ENCODE measurements around the gene FKBP11. TPM values are rescaled to one million over a fixed set of nuclear protein-coding genes. Genes with fewer than 3 reads are reported as not detected.

The FKBP11 gene
- total RNA-seq, 4 donors from 2014 or later, result 3.4 to 8.3 (median 7.1) TPM

DNA sequence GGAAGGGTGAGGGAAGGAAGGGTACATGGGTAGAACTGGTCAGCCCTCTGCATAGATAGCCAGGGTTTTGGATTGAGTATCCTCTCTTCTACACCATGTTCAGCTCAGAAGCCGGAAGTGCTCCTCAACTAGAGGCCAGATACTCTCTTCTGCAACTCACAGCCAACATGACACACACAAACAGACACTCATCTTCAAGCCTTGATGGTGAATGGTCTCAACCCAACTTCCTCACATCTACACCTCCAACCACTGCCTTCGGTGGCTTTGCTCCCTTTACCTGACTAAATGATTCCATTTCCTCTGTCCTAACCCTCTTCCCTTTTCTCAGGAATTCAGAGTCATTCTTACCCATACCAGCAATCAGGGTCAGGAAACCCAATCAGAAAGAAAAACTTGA lies 7.6 kb upstream of the FKBP11 start:
- TF ChIP-seq POLR2A (IDR thresholded peaks at IDR 0.05) (no peak), CTCF (IDR thresholded peaks at IDR 0.05) (no peak), POLR2AphosphoS5 (IDR thresholded peaks at IDR 0.05) (no peak), EP300 (IDR thresholded peaks at IDR 0.05) (no peak)
- 87 to 93% methylated on average over 2 of the region's 2 CpGs for WGBS, 2 donors (ENCODE audit: low coverage in 1 of 2)
- Histone ChIP-seq H3K4me1 (no peaks in the 10 kb centered on the region), H3K9me3 (no peaks in the 10 kb centered on the region), H3K4me3 (no peak overlapping the region), H3K36me3 (peaks cover 0 to 82% of the 10 kb centered on the region in 2 donors), H3K27me3 (no peaks in the 10 kb centered on the region), H3K27ac (no peak overlapping the region)
- no peak for ATAC-seq

DNA sequence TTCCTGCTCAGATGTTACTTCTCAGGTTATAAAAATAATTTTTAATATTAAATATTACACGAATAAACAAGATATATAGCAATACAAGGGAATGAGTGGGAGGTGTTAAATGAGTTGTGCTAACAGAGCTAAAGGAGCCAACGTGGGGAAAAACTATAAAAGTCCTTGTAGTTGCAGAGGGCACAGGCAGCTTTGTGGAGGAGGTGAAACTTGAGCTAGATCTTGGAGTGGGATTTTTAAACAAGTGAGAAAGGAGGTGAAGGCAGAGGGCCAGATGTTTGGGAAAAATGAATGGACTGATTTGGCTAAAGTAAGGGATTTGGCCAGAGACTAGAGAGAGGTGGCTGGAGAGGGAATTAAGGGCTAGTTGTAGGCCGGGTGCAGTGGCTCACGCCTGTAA lies 5.2 kb upstream of the FKBP11 start:
- peaks cover 0 to 63% of the 10 kb centered on the region in 2 donors for H3K36me3 ChIP-seq
- H3K27me3 ChIP-seq, result no peaks in the 10 kb centered on the region
- no peak for ATAC-seq
- 72 to 77% methylated on average over 4 of the region's 4 CpGs for WGBS, 2 donors (ENCODE audit: low coverage in 1 of 2)
- no peaks in the 10 kb centered on the region for H3K9me3 ChIP-seq
- no peak overlapping the region for H3K4me3 ChIP-seq
- H3K4me1 ChIP-seq, result peaks cover 0 to 5% (median 0%) of the 10 kb centered on the region in 3 donors
- H3K27ac ChIP-seq, result no peak overlapping the region
- TF ChIP-seq POLR2A (IDR thresholded peaks at IDR 0.05) (no peak), POLR2AphosphoS5 (IDR thresholded peaks at IDR 0.05) (no peak), CTCF (IDR thresholded peaks at IDR 0.05) (no peak), EP300 (IDR thresholded peaks at IDR 0.05) (no peak)

DNA sequence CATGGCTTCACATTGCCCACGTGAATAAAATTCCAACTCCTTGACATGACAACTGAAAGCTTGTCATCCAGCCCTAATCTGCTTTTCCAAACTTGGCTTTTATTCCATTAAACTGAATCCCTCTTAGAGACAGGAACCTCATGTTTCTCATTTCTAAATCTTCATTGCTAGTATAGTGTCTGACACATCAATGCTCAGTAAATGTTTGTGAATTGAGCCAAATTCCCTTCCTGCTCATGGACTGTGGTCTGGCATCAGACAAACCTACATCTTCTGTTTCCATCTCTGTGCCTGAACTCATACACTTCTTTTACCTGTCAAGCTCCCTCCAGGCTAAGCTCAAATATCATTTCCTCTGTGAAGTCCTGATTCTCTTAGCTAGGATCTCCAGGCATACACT lies 4.3 kb upstream of the FKBP11 start:
- Histone ChIP-seq H3K4me3 (no peak overlapping the region), H3K27ac (no peak overlapping the region), H3K4me1 (peaks cover 0 to 13% (median 0%) of the 10 kb centered on the region in 3 donors), H3K9me3 (no peaks in the 10 kb centered on the region), H3K27me3 (no peaks in the 10 kb centered on the region), H3K36me3 (peaks cover 0 to 55% of the 10 kb centered on the region in 2 donors)
- no peak for ATAC-seq
- TF ChIP-seq POLR2AphosphoS5 (IDR thresholded peaks at IDR 0.05) (no peak), POLR2A (IDR thresholded peaks at IDR 0.05) (no peak), CTCF (IDR thresholded peaks at IDR 0.05) (no peak), EP300 (IDR thresholded peaks at IDR 0.05) (no peak)
- 80 to 92% methylated on average over 1 of the region's 1 CpG for WGBS, 2 donors (ENCODE audit: low coverage in 1 of 2)

DNA sequence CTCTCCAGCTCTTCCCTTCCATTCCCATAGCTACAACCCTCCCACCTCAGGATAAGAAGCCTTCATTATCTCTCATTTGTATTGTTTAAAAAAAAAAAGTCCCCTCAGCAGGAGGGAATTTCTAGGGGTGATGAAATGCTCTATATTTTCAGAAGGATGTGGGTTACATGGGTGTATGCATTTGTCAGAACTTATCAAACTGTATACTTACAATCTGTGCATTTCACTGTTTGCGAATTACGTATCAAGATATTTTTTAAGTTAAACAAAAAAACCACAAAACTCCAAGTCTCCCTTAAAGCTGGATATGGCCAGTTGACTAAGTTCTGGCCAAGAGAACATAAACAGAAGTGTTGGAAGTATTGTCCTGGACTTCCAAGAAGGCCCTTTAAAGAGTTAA lies 2.0 kb upstream of the FKBP11 start:
- H3K9me3 ChIP-seq, result no peaks in the 10 kb centered on the region
- no peaks in the 10 kb centered on the region for H3K27me3 ChIP-seq
- H3K4me1 ChIP-seq, result peaks cover 0 to 20% (median 0%) of the 10 kb centered on the region in 3 donors
- TF ChIP-seq EP300 (IDR thresholded peaks at IDR 0.05), result no peak
- no peak for TF ChIP-seq POLR2AphosphoS5 (IDR thresholded peaks at IDR 0.05)
- TF ChIP-seq POLR2A (IDR thresholded peaks at IDR 0.05), result no peak
- no peak for TF ChIP-seq CTCF (IDR thresholded peaks at IDR 0.05)
- peaks cover 0 to 32% of the 10 kb centered on the region in 2 donors for H3K36me3 ChIP-seq
- H3K4me3 ChIP-seq, result no peak overlapping the region
- no peak overlapping the region for H3K27ac ChIP-seq
- 90 to 96% methylated on average over 2 of the region's 2 CpGs for WGBS, 2 donors (ENCODE audit: low coverage in 1 of 2)
- no peak for ATAC-seq

GRCh38 chr12:48924617-48925303 lies 532 bp downstream of the FKBP11 start:
- H3K4me3 ChIP-seq, result peak overlapping the region; percentile 75 to 83
- WGBS, 2 donors (ENCODE audit: low coverage in 1 of 2), result 1% methylated on average over 10 of the region's 43 CpGs; no CpG with 5 or more reads in 1 of the 2 donors
- H3K27me3 ChIP-seq, result no peaks in the 10 kb centered on the region
- H3K4me1 ChIP-seq, result peaks cover 0 to 20% (median 0%) of the 10 kb centered on the region in 3 donors
- no peaks in the 10 kb centered on the region for H3K9me3 ChIP-seq
- TF ChIP-seq CTCF (IDR thresholded peaks at IDR 0.05), result peak in 3 of 4 experiments; percentile 42 to 71 (median 68)
- TF ChIP-seq POLR2A (IDR thresholded peaks at IDR 0.05), result no peak
- peak; percentile 73 for ATAC-seq
- peak overlapping the region in 3 of 4 donors; percentile 44 to 78 (median 45) for H3K27ac ChIP-seq
- H3K36me3 ChIP-seq, result peaks cover 0 to 9% of the 10 kb centered on the region in 2 donors
